GM12891 (cell line): ENCODE results near the gene COG7.

Experiments
- DNase-seq: peaks from one replicate; pipeline ENCODE4 v3.0.0; 2011; ENCODE audit warnings: low spot score; ENCODE audit not compliant: insufficient read length
- FAIRE-seq: peaks from 2 replicates; lab custom pipeline; 2011; peaks lifted over from hg19 to GRCh38; lab: Jason Lieb, UNC
- PAX5 ChIP-seq: IDR thresholded peaks from 2 replicates; pipeline ENCODE4 v1.6.1; 2011; ENCODE audit warnings: low read length, moderate library complexity, mild to moderate bottlenecking; ENCODE audit not compliant: insufficient read depth, severe bottlenecking
- POLR2A ChIP-seq: IDR thresholded peaks from 2 replicates; pipeline ENCODE4 v1.6.1; 2011; ENCODE audit warnings: low read depth, low read length, control low read depth
- POLR2AphosphoS5 ChIP-seq: IDR thresholded peaks from 2 replicates; pipeline ENCODE4 v1.6.1; 2011; ENCODE audit warnings: low read depth, low read length, control low read depth
- POU2F2 ChIP-seq: IDR thresholded peaks from 2 replicates; pipeline ENCODE4 v1.6.1; 2011; ENCODE audit warnings: low read depth, mild to moderate bottlenecking, control low read depth, low read length, moderate library complexity
- SPI1 ChIP-seq: IDR thresholded peaks from 2 replicates; pipeline ENCODE4 v1.6.1; 2011; ENCODE audit warnings: low read depth, low read length, control low read depth
- TAF1 ChIP-seq: IDR thresholded peaks from 2 replicates; pipeline ENCODE4 v1.6.1; 2011; ENCODE audit warnings: low read depth, low read length, control low read depth

Gene COG7

DNA sequence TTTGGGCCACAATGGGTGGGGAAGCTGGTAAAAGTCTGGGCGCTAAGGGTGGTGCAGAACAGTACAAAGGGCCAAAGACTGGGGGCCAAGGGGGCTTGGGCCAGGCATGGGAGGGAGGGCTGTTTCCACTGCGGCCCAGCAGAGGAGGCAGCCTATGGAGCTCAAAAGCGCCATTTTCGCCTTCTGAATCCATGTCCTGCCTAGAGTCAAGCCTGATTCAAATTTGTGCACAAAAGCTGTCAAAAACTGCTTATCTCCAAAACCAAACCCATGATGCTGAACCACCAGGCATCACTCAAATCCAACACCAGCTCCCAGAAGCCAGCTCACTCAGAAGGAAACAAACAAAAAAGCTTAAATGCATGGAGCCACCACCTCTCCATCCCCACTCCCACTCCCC lies 16.0 kb downstream of the COG7 start:
- DNase-seq (no peak), FAIRE-seq (no peak)

DNA sequence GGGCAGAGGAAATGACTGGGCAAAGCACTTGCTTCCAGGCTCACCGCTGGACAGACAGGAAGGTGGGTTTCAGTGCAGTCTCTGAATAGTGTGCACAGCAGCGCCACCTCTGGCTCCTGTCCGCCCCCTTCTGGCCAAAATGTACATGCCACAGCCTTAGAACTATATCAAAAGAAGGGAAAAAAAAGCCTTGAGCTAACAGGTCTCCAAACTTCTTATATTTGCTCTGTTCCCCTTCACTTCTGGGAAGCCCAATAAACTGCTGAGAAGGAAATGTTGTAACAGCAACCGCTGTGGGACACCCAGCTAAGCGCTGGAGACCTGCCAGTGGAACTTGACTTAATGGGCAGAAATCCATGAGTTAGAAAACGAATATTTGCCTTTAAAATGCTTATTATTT lies 17.5 kb downstream of the COG7 start:
- peak; percentile 20 for FAIRE-seq
- no peak for TF ChIP-seq PAX5
- TF ChIP-seq SPI1 = no peak
- no peak for TF ChIP-seq POLR2A
- TF ChIP-seq TAF1 = no peak
- no peak for TF ChIP-seq POU2F2
- TF ChIP-seq POLR2AphosphoS5 = no peak
- peak; percentile 41 for DNase-seq

More for the DNA sequence above, 16.0 kb downstream of the COG7 start:
- TF ChIP-seq PAX5 (no peak), POLR2AphosphoS5 (no peak)

- FAIRE-seq (peak; percentile 66), DNase-seq (peak; percentile 23)
- TF ChIP-seq POLR2A (no peak), SPI1 (no peak), POLR2AphosphoS5 (no peak), POU2F2 (no peak), TAF1 (no peak), PAX5 (no peak)
Measured at GRCh38 chr16:23434380-23434779, 18.6 kb downstream of the COG7 start.

DNA sequence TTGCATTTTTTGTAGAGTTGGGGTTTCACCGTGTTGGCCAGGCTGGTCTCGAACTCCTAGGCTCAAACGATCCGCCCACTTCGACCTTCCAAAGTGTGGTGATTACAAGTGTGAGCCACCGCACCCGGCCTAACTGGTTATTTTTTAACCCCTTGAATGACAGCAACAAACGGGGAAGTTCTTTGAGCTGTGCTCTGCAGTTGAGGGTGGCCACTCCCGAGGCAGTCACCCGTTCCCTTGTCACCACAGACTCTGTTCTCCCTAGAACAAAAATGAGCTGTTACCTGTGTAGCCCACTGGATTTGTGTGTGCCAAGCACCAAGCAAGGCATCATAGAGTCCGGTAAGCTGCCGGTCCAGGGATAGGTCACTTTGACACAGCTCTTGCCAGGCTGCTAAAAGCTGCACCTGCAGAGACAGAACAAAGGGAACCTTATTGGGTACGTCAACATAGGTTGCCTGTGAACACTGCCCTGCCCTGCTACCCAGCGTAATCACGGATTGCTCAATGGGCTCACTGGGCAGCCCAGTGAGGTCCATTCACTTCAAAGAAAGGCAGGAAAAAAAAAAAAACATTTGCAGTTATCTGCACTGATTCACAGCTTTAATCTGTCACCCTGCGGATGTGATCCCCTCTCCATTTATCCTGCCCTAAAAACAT lies 19.6 kb downstream of the COG7 start:
- no peak for TF ChIP-seq TAF1
- no peak for TF ChIP-seq POLR2AphosphoS5
- TF ChIP-seq SPI1 = no peak
- no peak for TF ChIP-seq PAX5
- no peak for TF ChIP-seq POU2F2
- TF ChIP-seq POLR2A = no peak
- no peak for DNase-seq
- no peak for FAIRE-seq

GRCh38 chr16:23432176-23433128 lies 20.5 kb downstream of the COG7 start:
- DNase-seq (no peak), FAIRE-seq (no peak)
- TF ChIP-seq TAF1 (no peak), SPI1 (no peak), POLR2AphosphoS5 (no peak), POU2F2 (no peak), PAX5 (no peak), POLR2A (no peak)

DNA sequence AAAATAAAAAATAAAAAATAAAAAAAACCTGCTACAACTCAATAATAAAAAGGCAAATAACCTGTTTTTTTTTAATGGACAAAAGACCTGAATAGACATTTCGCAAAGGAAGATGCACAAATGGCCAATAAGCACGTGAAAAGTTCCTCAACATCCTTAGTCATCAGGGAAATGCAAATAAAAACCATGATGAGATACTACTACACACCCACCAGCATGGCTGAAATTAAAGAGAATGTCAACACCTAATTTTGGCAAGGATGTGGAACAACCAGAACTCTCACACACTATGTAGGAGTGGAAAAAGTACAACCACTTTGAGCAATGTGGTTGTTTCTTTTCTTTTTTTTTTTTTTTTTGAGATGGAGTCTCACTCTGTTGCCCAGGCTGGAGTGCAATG lies 24.6 kb downstream of the COG7 start:
- TF ChIP-seq POU2F2 = no peak
- no peak for TF ChIP-seq SPI1
- no peak for TF ChIP-seq POLR2AphosphoS5
- no peak for TF ChIP-seq TAF1
- TF ChIP-seq PAX5 = no peak
- no peak for TF ChIP-seq POLR2A
- DNase-seq = no peak
- no peak for FAIRE-seq

DNA sequence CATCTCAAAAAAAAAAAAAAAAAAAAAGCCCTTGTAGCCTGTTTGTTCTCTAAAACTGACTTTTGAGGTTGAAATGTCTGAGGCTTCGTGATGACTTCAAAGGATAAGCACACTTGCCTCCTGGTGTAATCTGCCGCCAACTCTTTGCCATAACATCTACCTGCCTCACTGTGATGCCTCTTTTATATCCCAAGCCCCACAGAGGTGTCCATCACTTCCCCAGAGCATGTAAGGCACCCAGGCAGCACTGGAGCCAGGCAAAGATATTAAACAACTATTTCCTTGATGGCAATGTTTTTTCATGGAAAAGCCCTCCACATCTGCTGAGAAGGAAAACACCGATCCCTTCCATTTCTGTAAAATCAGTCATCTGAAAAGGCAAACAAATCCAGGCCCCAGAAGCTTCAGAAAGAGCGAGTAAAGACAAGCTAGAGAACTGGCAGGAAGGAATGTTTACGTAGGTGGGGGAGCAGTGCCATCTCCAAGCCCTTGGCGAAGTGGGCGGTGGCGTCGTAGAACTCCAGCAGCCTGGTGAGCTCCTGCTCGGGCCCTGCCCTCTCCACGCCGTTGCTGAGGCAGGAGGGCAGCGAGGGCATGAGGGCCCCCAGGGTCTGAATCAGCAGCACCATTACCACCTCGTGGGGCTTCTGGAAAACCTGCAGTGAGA lies 28.6 kb downstream of the COG7 start:
- no peak for DNase-seq
- no peak for FAIRE-seq
- TF ChIP-seq SPI1 = no peak
- no peak for TF ChIP-seq POLR2AphosphoS5
- TF ChIP-seq POU2F2 = no peak

DNA sequence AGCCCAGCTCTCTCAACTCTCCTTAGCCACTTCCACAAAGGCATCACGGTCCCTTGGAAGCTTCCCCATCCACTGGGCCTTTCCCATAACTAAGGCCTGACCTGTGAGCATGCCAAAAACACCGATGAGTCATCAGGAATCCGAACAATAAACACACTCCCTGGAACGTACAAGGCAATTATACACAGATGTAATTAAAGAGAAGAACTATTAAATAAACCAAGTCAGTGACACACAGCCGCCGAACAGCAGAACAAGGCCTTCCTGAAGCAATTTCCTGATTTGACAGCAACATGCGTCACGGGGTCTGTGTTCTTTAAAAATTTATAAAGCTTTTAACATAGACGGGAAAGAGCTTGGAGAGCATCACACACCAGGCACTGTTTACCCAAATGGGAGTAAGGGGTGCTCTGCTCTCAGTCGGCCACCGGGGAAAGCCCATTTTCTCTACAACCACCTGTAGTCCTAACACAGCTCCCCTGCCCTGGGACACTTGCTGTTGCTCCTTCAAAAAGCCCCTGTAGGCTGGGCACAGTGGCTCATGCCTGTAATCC lies 29.4 kb downstream of the COG7 start:
- FAIRE-seq (no peak), DNase-seq (no peak)
- TF ChIP-seq POLR2AphosphoS5 (no peak), PAX5 (no peak), TAF1 (no peak), POLR2A (no peak), POU2F2 (no peak), SPI1 (no peak)

GRCh38 chr16:23420011-23420410 lies 33.0 kb downstream of the COG7 start:
- no peak for DNase-seq
- TF ChIP-seq POLR2A (no peak), PAX5 (no peak), POU2F2 (no peak), SPI1 (no peak)
- no peak for FAIRE-seq

GRCh38 chr16:23416816-23417215 lies 36.2 kb downstream of the COG7 start:
- TF ChIP-seq POU2F2 = no peak
- no peak for TF ChIP-seq TAF1
- TF ChIP-seq POLR2A = no peak
- no peak for TF ChIP-seq SPI1
- TF ChIP-seq PAX5 = no peak
- no peak for TF ChIP-seq POLR2AphosphoS5
- FAIRE-seq (no peak), DNase-seq (no peak)
